HepG2 (cell line): ENCODE data around the gene MIA2. TPM values are rescaled to one million over a fixed set of nuclear protein-coding genes. Genes with fewer than 3 reads are reported as not detected.

Experiments
- CEBPG ChIP-seq: IDR thresholded peaks from 2 replicates; pipeline ENCODE4 v1.6.1; 2016
- DPF2 ChIP-seq: sonication (generic); formaldehyde crosslinking; IDR thresholded peaks from 2 replicates; pipeline ENCODE4 v1.4.0; 2020; ENCODE audit warnings: mild to moderate bottlenecking, low read depth, missing genetic modification reagents, borderline replicate concordance
- FOXC1 ChIP-seq: sonication (generic); formaldehyde crosslinking; IDR thresholded peaks from 2 replicates; pipeline ENCODE4 v1.8.0; 2022; ENCODE audit warnings: mild to moderate bottlenecking, missing genetic modification reagents, borderline replicate concordance
- MZF1 ChIP-seq: sonication (generic); formaldehyde crosslinking; IDR thresholded peaks from 2 replicates; pipeline ENCODE4 v1.8.1; 2023; ENCODE audit warnings: mild to moderate bottlenecking, missing genetic modification reagents, borderline replicate concordance
- PAX8 ChIP-seq: sonication (generic); formaldehyde crosslinking; IDR thresholded peaks from 2 replicates; pipeline ENCODE4 v1.8.0; 2022; ENCODE audit warnings: mild to moderate bottlenecking, missing genetic modification reagents, borderline replicate concordance
- SMAD1 ChIP-seq: sonication (generic); formaldehyde crosslinking; IDR thresholded peaks from 2 replicates; pipeline ENCODE4 v1.4.0; 2020; ENCODE audit warnings: missing genetic modification reagents, low read depth, mild to moderate bottlenecking, borderline replicate concordance
- ZC3H4 ChIP-seq: sonication (generic); formaldehyde crosslinking; IDR thresholded peaks from 2 replicates; pipeline ENCODE4 v1.4.0; 2020; ENCODE audit warnings: missing genetic modification reagents, borderline replicate concordance
- ZNF232 ChIP-seq: sonication (generic); formaldehyde crosslinking; IDR thresholded peaks from 2 replicates; pipeline ENCODE4 v1.4.0; 2020; ENCODE audit warnings: missing genetic modification reagents, borderline replicate concordance
- ZNF3 ChIP-seq: IDR thresholded peaks from 2 replicates; pipeline ENCODE4 v1.7.0; 2017; ENCODE audit warnings: inconsistent platforms
- ZNF414 ChIP-seq: sonication (generic); formaldehyde crosslinking; IDR thresholded peaks from 2 replicates; pipeline ENCODE4 v1.5.0; 2020; ENCODE audit warnings: missing genetic modification reagents
- ZNF503 ChIP-seq: sonication (generic); formaldehyde crosslinking; IDR thresholded peaks from 2 replicates; pipeline ENCODE4 v1.4.0; 2020; ENCODE audit warnings: missing genetic modification reagents
- ZNF567 ChIP-seq: sonication (generic); formaldehyde crosslinking; IDR thresholded peaks from 2 replicates; pipeline ENCODE4 v1.8.1; 2023; ENCODE audit warnings: mild to moderate bottlenecking, missing genetic modification reagents, borderline replicate concordance
- ZNF607 ChIP-seq: sonication (generic); formaldehyde crosslinking; IDR thresholded peaks from 2 replicates; pipeline ENCODE4 v1.5.1; 2020; ENCODE audit warnings: missing genetic modification reagents, mild to moderate bottlenecking, borderline replicate concordance
- ZNF678 ChIP-seq: sonication (generic); formaldehyde crosslinking; IDR thresholded peaks from 2 replicates; pipeline ENCODE4 v1.4.0; 2020; ENCODE audit warnings: mild to moderate bottlenecking, missing genetic modification reagents
- ZNF816 ChIP-seq: sonication (generic); formaldehyde crosslinking; IDR thresholded peaks from 2 replicates; pipeline ENCODE4 v1.8.0; 2022; ENCODE audit warnings: missing genetic modification reagents, mild to moderate bottlenecking, borderline replicate concordance
- polyA plus RNA-seq, 8 experiments: library from polyadenylated mRNA; depleted of rRNA in 3 of 8; stranded (reverse) in 7 of 8; unstranded in 1 of 8; fragments of >200 nt; fragmentation: Illumina TruSeq in 4 of 8; extraction: Trizol in 4 of 8; gene quantifications; 2 replicates each; pipeline versions ENCODE4 v1.2.1 to v1.2.3, GENCODE V29; 2011 to 2016; ENCODE audit warnings: low read depth in 4 of 8, missing spikeins in 1 of 8, mixed read lengths in 1 of 8; ENCODE audit not compliant: insufficient read depth in 1 of 8
- total RNA-seq, 5 experiments: library from RNA; depleted of rRNA; stranded (reverse); fragments of >200 nt; fragmentation: Illumina TruSeq; extraction: Trizol; gene quantifications; 2 replicates each; pipeline ENCODE4 v1.2.3, GENCODE V29; 2016; ENCODE audit warnings: low read depth in 1 of 5
- TF ChIP-seq, protein P1 (sequence below): sonication (generic); formaldehyde crosslinking; IDR thresholded peaks from 2 replicates; pipeline ENCODE4 v1.5.0; 2020; ENCODE audit warnings: missing genetic modification reagents
- TF ChIP-seq, protein P2 (sequence below): IDR thresholded peaks from 2 replicates; pipeline ENCODE4 v1.6.1; 2012; ENCODE audit warnings: inconsistent platforms
- TF ChIP-seq, protein P3 (sequence below): sonication (generic); formaldehyde crosslinking; IDR thresholded peaks from 2 replicates; pipeline ENCODE4 v1.5.1; 2020; ENCODE audit warnings: mild to moderate bottlenecking, missing genetic modification reagents, borderline replicate concordance

Gene MIA2
- total and polyA plus RNA-seq, 2 of the 13 experiments (the other 11 are each of a cell fraction or from before 2014, with no cell fraction given), result 134 to 158 TPM

GRCh38 chr14:39267608-39268005 lies 33.9 kb downstream of the MIA2 start (continued):
- TF ChIP-seq ZNF503, result peak; percentile 17; the same call in 1 of the 2 replicates
- TF ChIP-seq ZNF3 (CRISPR knock-in tag), result peak; percentile 7; the same call in 1 of the 2 replicates
- peak; percentile 94; the same call in 1 of the 2 replicates for TF ChIP-seq ZNF678
- 0 out of 2 replicates have a peak, but pooled peaks have one; percentile 7 for TF ChIP-seq PAX8
- TF ChIP-seq ZC3H4, result no peak
- TF ChIP-seq ZNF607 (CRISPR knock-in tag), result no peak
- TF ChIP-seq, protein P1, sequence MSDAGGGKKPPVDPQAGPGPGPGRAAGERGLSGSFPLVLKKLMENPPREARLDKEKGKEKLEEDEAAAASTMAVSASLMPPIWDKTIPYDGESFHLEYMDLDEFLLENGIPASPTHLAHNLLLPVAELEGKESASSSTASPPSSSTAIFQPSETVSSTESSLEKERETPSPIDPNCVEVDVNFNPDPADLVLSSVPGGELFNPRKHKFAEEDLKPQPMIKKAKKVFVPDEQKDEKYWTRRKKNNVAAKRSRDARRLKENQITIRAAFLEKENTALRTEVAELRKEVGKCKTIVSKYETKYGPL (CRISPR knock-in tag), result peak; percentile 8; the same call in 1 of the 2 replicates
- no peak for TF ChIP-seq ZNF567
- 0 out of 2 replicates have a peak, but pooled peaks have one; percentile 12 for TF ChIP-seq DPF2 (CRISPR knock-in tag)
- TF ChIP-seq FOXC1 (CRISPR knock-in tag), result 0 out of 2 replicates have a peak, but pooled peaks have one; percentile 1
- TF ChIP-seq, protein P2, sequence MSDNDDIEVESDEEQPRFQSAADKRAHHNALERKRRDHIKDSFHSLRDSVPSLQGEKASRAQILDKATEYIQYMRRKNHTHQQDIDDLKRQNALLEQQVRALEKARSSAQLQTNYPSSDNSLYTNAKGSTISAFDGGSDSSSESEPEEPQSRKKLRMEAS, result peak; percentile 75
- TF ChIP-seq ZNF816 (CRISPR knock-in tag), result peak; percentile 38; the same call in 1 of the 2 replicates
- no peak for TF ChIP-seq ZNF414 (CRISPR knock-in tag)
- TF ChIP-seq CEBPG, result peak; percentile 23; the same call in 1 of the 2 replicates
- TF ChIP-seq, protein P3, sequence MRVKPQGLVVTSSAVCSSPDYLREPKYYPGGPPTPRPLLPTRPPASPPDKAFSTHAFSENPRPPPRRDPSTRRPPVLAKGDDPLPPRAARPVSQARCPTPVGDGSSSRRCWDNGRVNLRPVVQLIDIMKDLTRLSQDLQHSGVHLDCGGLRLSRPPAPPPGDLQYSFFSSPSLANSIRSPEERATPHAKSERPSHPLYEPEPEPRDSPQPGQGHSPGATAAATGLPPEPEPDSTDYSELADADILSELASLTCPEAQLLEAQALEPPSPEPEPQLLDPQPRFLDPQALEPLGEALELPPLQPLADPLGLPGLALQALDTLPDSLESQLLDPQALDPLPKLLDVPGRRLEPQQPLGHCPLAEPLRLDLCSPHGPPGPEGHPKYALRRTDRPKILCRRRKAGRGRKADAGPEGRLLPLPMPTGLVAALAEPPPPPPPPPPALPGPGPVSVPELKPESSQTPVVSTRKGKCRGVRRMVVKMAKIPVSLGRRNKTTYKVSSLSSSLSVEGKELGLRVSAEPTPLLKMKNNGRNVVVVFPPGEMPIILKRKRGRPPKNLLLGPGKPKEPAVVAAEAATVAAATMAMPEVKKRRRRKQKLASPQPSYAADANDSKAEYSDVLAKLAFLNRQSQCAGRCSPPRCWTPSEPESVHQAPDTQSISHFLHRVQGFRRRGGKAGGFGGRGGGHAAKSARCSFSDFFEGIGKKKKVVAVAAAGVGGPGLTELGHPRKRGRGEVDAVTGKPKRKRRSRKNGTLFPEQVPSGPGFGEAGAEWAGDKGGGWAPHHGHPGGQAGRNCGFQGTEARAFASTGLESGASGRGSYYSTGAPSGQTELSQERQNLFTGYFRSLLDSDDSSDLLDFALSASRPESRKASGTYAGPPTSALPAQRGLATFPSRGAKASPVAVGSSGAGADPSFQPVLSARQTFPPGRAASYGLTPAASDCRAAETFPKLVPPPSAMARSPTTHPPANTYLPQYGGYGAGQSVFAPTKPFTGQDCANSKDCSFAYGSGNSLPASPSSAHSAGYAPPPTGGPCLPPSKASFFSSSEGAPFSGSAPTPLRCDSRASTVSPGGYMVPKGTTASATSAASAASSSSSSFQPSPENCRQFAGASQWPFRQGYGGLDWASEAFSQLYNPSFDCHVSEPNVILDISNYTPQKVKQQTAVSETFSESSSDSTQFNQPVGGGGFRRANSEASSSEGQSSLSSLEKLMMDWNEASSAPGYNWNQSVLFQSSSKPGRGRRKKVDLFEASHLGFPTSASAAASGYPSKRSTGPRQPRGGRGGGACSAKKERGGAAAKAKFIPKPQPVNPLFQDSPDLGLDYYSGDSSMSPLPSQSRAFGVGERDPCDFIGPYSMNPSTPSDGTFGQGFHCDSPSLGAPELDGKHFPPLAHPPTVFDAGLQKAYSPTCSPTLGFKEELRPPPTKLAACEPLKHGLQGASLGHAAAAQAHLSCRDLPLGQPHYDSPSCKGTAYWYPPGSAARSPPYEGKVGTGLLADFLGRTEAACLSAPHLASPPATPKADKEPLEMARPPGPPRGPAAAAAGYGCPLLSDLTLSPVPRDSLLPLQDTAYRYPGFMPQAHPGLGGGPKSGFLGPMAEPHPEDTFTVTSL (CRISPR knock-in tag), result 0 out of 2 replicates have a peak, but pooled peaks have one; percentile 7
- peak; percentile 93; the same call in 1 of the 2 replicates for TF ChIP-seq ZNF232 (CRISPR knock-in tag)
- TF ChIP-seq SMAD1 (CRISPR knock-in tag), result no peak
- peak; percentile 7; the same call in 1 of the 2 replicates for TF ChIP-seq MZF1 (CRISPR knock-in tag)
